ENCODE data around the gene FLAD1.

FLAD1 gene

DNA sequence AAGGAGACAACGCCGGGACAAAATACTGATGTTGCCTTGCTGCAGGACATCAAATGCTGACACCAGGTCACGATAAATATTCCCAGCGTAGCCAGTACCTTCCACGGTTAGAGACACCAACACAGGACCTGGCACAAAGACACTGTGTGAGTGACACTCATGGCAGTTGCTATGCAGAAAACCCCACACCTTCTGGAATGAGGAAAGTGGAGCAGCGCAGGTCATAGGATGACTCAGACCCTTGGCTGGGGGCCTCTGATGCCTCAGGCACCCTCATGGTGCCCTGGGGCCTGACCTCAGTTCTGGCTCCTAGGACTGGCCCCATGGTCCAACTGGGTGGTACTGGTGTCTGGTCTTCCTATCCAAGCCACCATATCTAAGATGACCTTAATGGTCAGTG is 43.4 kb downstream of the FLAD1 start:
- Histone ChIP-seq H4K20me1 (ENCODE audit: insufficient read depth, low read length, poor library complexity, severe bottlenecking) (no peaks in the 10 kb centered on the region), H3K9ac (ENCODE audit: low read depth, low read length, poor library complexity, severe bottlenecking) (no peak overlapping the region), H3K4me1 (ENCODE audit: insufficient read depth, low read length, poor library complexity, severe bottlenecking) (no peaks in the 10 kb centered on the region), H3K4me2 (ENCODE audit: low read depth, low read length, poor library complexity, severe bottlenecking) (no peak overlapping the region), H3K4me3 (ENCODE audit: low read length, poor library complexity, severe bottlenecking) (no peak overlapping the region), H3K79me2 (ENCODE audit: insufficient read depth, low read length) (no peaks in the 10 kb centered on the region), H3K9me2 (replicated peaks; ENCODE audit: low read depth, low read length) (no peaks in the 10 kb centered on the region), H3K36me3 (ENCODE audit: insufficient read depth, low read length) (no peaks in the 10 kb centered on the region), H3K9me3 (ENCODE audit: insufficient read depth, low read depth, low read length) (no peaks in the 10 kb centered on the region), H2AFZ (ENCODE audit: low read length) (no peak overlapping the region), H3K27me3 (ENCODE audit: insufficient read depth, low read length, poor library complexity, severe bottlenecking) (no peaks in the 10 kb centered on the region), H3F3A (ENCODE audit: low read depth) (no peaks in the 10 kb centered on the region)
- TF ChIP-seq, protein P1, sequence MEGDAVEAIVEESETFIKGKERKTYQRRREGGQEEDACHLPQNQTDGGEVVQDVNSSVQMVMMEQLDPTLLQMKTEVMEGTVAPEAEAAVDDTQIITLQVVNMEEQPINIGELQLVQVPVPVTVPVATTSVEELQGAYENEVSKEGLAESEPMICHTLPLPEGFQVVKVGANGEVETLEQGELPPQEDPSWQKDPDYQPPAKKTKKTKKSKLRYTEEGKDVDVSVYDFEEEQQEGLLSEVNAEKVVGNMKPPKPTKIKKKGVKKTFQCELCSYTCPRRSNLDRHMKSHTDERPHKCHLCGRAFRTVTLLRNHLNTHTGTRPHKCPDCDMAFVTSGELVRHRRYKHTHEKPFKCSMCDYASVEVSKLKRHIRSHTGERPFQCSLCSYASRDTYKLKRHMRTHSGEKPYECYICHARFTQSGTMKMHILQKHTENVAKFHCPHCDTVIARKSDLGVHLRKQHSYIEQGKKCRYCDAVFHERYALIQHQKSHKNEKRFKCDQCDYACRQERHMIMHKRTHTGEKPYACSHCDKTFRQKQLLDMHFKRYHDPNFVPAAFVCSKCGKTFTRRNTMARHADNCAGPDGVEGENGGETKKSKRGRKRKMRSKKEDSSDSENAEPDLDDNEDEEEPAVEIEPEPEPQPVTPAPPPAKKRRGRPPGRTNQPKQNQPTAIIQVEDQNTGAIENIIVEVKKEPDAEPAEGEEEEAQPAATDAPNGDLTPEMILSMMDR (conservative IDR thresholded peaks at IDR 0.05; ENCODE audit: low read length), result no peak
- TF ChIP-seq EZH2phosphoT487 (IDR thresholded peaks at IDR 0.05; ENCODE audit: borderline replicate concordance), result no peak

DNA sequence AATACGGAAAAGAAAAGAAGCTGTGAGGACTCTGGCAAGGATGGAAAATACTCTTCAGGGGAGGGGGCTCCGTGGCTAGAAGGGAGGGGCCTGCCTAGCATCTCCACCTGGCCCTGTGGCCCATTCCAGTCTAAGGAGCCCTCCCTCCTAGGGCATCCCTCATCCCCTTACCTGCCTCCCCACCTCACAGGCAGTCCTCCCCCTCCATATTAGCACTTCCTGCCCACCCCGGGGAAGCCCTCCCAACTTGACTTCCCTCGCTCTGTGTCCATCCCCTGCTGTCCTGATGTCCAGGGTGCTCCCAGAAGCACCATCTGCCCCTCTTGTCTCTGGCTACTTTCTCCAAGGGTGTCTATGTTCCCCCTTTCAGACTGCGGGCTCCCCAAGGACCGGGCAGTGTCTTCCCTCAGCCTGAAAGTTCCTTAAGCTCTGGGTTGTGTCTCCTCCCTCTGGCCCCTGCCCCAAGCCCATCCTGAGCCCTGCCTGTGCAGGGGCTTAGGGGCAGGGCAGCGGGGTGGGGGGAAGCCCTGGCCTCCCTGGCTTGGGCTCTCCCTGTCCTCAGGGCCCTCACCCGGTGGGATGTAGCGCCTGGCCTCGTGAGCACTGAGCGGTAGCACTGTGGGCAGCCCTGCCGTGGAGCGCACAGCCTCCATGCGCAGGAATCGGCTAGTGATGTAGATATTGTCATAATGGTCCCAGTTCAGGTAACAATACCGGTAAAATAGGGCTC is 46.5 kb downstream of the FLAD1 start:
- H3F3A ChIP-seq (ENCODE audit: low read depth), result no peaks in the 10 kb centered on the region
- no peaks in the 10 kb centered on the region for H3K9me2 ChIP-seq (replicated peaks; ENCODE audit: low read depth, low read length)
- no peaks in the 10 kb centered on the region for H3K27me3 ChIP-seq (ENCODE audit: insufficient read depth, low read length, poor library complexity, severe bottlenecking)
- H3K4me1 ChIP-seq (ENCODE audit: insufficient read depth, low read length, poor library complexity, severe bottlenecking), result no peaks in the 10 kb centered on the region
- no peaks in the 10 kb centered on the region for H3K36me3 ChIP-seq (ENCODE audit: insufficient read depth, low read length)
- no peak overlapping the region for H3K9ac ChIP-seq (ENCODE audit: low read depth, low read length, poor library complexity, severe bottlenecking)
- H3K79me2 ChIP-seq (ENCODE audit: insufficient read depth, low read length), result no peaks in the 10 kb centered on the region
- H3K4me3 ChIP-seq (ENCODE audit: low read length, poor library complexity, severe bottlenecking), result no peak overlapping the region
- no peak overlapping the region for H2AFZ ChIP-seq (ENCODE audit: low read length)
- TF ChIP-seq, protein P1 (conservative IDR thresholded peaks at IDR 0.05; ENCODE audit: low read length), result no peak
- TF ChIP-seq EZH2phosphoT487 (IDR thresholded peaks at IDR 0.05; ENCODE audit: borderline replicate concordance), result no peak
- H4K20me1 ChIP-seq (ENCODE audit: insufficient read depth, low read length, poor library complexity, severe bottlenecking), result no peaks in the 10 kb centered on the region
- no peak overlapping the region for H3K4me2 ChIP-seq (ENCODE audit: low read depth, low read length, poor library complexity, severe bottlenecking)
- no peaks in the 10 kb centered on the region for H3K9me3 ChIP-seq (ENCODE audit: insufficient read depth, low read depth, low read length)

DNA sequence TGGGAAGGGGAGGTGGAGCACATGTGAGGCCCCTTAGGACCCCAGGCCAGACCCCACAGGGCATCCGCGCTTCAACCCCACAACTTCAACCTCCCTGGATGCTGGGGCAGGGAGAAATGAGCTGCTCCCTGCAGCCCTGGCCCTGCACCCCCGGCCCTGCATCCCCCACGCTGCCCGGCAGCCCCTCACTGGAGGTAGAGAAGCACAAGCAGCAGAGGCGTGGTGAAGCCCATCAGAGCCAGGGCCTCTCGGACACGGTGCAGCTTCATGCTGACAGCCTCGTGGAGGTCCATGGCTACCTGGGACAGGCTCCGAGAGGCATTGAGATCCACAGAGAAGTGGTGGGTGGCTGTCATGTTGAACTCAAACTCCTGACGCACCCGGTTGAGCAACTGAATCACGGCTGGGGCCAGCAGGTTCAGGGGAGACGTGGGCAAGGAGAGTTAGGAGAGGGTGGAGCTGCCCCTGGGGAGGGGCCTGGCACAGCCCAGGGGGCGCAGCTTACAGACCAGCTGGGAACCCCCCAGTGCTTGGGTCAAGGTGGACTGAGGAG is 47.2 kb downstream of the FLAD1 start:
- Histone ChIP-seq H2AFZ (ENCODE audit: low read length) (no peak overlapping the region), H3K4me3 (ENCODE audit: low read length, poor library complexity, severe bottlenecking) (no peak overlapping the region), H3K4me2 (ENCODE audit: low read depth, low read length, poor library complexity, severe bottlenecking) (no peak overlapping the region), H3K27me3 (ENCODE audit: insufficient read depth, low read length, poor library complexity, severe bottlenecking) (no peaks in the 10 kb centered on the region), H3F3A (ENCODE audit: low read depth) (no peaks in the 10 kb centered on the region), H4K20me1 (ENCODE audit: insufficient read depth, low read length, poor library complexity, severe bottlenecking) (no peaks in the 10 kb centered on the region), H3K9me2 (replicated peaks; ENCODE audit: low read depth, low read length) (no peaks in the 10 kb centered on the region), H3K4me1 (ENCODE audit: insufficient read depth, low read length, poor library complexity, severe bottlenecking) (no peaks in the 10 kb centered on the region), H3K79me2 (ENCODE audit: insufficient read depth, low read length) (no peaks in the 10 kb centered on the region), H3K9me3 (ENCODE audit: insufficient read depth, low read depth, low read length) (no peaks in the 10 kb centered on the region), H3K36me3 (ENCODE audit: insufficient read depth, low read length) (no peaks in the 10 kb centered on the region), H3K9ac (ENCODE audit: low read depth, low read length, poor library complexity, severe bottlenecking) (no peak overlapping the region)
- TF ChIP-seq EZH2phosphoT487 (IDR thresholded peaks at IDR 0.05; ENCODE audit: borderline replicate concordance), result no peak
- TF ChIP-seq, protein P1 (conservative IDR thresholded peaks at IDR 0.05; ENCODE audit: low read length), result no peak
